Right lobe of liver (tissue), 4 donors: ENCODE measurements around the gene PHYKPL.

Experiments
- CTCF ChIP-seq, 4 donors: fragments of 200-600 bp in 3 of 4; fragments of 450-650 bp in 1 of 4; IDR thresholded peaks; one replicate each; pipeline versions ENCODE4 v1.5.1 to v1.8.0; 2016 to 2022; ENCODE audit warnings: antibody characterized with exemption in 4 of 4, mild to moderate bottlenecking in 2 of 4
- POLR2A ChIP-seq: fragments of 450-650 bp; IDR thresholded peaks from one replicate; pipeline ENCODE4 v1.6.1; 2017; ENCODE audit warnings: antibody characterized with exemption, mild to moderate bottlenecking
- donor health status: DM: no; HTN: no; CAD: no.
- donor health status: DM: no; HTN: no; CAD: no.
- donor health status: DM: no; HTN: yes; CAD: no.

DNA sequence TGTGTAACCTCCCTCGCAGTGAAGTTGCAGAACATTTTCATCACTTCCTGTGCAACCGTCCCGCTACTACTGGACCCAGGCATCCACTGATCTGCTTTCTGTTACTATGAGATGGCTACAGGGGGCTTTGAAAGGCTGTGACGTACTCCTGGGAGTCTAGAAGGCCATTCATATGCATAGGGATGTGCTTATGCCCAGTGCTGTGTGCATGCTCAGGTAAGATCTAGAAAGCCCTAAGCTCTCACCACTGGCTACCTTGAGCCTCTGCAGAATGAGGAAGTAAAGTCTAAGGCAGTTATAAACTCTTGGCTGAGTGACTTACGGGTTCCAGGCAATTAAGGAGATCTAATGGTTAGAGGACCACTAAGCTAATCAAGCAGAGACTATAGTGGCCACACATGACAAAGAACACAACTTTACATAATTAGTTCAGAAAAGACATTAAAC, 16.5 kb downstream of the PHYKPL start:
- no peak for TF ChIP-seq POLR2A
- TF ChIP-seq CTCF (IDR thresholded peaks at IDR 0.05), result no peak
